Esophagus muscularis mucosa (tissue), 4 donors: ENCODE results near the gene ITIH1. TPM values are rescaled to one million over a fixed set of nuclear protein-coding genes. Genes with fewer than 3 reads are reported as not detected.

Source experiments
- DNase-seq: peaks from one replicate; pipeline ENCODE4 v3.0.0-alpha.2; 2017; ENCODE audit errors: extremely low spot score
- H3K27ac ChIP-seq, 4 donors: fragments of 200-600 bp; sonication (generic); replicated peaks in 1 of 4; 1 replicate in 3 of 4; 2 replicates in 1 of 4; pipeline ENCODE4 v1.5.1; 2016 to 2019; ENCODE audit warnings: mild to moderate bottlenecking in 1 of 4
- H3K27me3 ChIP-seq, 4 donors: fragments of 200-600 bp; sonication (generic); one replicate each; pipeline versions ENCODE4 v1.5.1 to v1.6.0; 2016 to 2019
- H3K36me3 ChIP-seq, 4 donors: fragments of 200-600 bp; sonication (generic); one replicate each; pipeline ENCODE4 v1.5.1; 2016 to 2019
- H3K4me1 ChIP-seq, 4 donors: fragments of 200-600 bp; sonication (generic); one replicate each; pipeline ENCODE4 v1.5.1; 2016 to 2019
- H3K4me3 ChIP-seq, 4 donors: fragments of 200-600 bp; sonication (generic); 1 replicate in 2 of 4; 2 replicates in 2 of 4; pipeline ENCODE4 v1.5.1; 2016 to 2019; ENCODE audit warnings: mild to moderate bottlenecking in 4 of 4, moderate library complexity in 1 of 4
- H3K9me3 ChIP-seq, 4 donors: fragments of 200-600 bp; sonication (generic); 1 replicate in 3 of 4; 2 replicates in 1 of 4; pipeline ENCODE4 v1.5.1; 2016 to 2019
- EP300 ChIP-seq: sonication (generic); formaldehyde crosslinking; IDR thresholded peaks from one replicate; pipeline ENCODE4 v1.6.1; 2017; ENCODE audit warnings: antibody characterized with exemption
- POLR2A ChIP-seq: fragments of 450-650 bp; IDR thresholded peaks from one replicate; pipeline ENCODE4 v1.6.1; 2017; ENCODE audit warnings: antibody characterized with exemption, moderate library complexity, mild to moderate bottlenecking, low read depth
- POLR2AphosphoS5 ChIP-seq, 2 donors: sonication (generic); formaldehyde crosslinking; IDR thresholded peaks; one replicate each; pipeline ENCODE4 v1.6.1; 2017; ENCODE audit warnings: antibody characterized with exemption in 2 of 2
- WGBS: methylation state at CpG from one replicate; pipeline ENCODE4 v1.1.5; 2018; 5-methylcytosine and 5-hydroxymethylcytosine counted together
- intact Hi-C: fragments of 100-400 bp; cut with DNase I; formaldehyde crosslinking; loops from one replicate; pipeline ENCODE4 v1.15.1; 2023
- total RNA-seq, 4 donors: library from RNA; depleted of rRNA; stranded (reverse); fragments of >200 nt; gene quantifications; one replicate each; pipeline versions ENCODE4 v1.1.0 to v1.2.1, GENCODE V29; 2016
- TF ChIP-seq, protein P1 (sequence below), 3 experiments: fragments of 200-600 bp in 2 of 3; fragments of 450-650 bp in 1 of 3; sonication (generic) in 2 of 3; IDR thresholded peaks; one replicate each; pipeline ENCODE4 v1.5.1; 2017 to 2019; ENCODE audit warnings: antibody characterized with exemption in 3 of 3, mild to moderate bottlenecking in 2 of 3, moderate library complexity in 1 of 3

ITIH1 gene
- total RNA-seq, 4 donors from 2014 or later, result not detected

DNA sequence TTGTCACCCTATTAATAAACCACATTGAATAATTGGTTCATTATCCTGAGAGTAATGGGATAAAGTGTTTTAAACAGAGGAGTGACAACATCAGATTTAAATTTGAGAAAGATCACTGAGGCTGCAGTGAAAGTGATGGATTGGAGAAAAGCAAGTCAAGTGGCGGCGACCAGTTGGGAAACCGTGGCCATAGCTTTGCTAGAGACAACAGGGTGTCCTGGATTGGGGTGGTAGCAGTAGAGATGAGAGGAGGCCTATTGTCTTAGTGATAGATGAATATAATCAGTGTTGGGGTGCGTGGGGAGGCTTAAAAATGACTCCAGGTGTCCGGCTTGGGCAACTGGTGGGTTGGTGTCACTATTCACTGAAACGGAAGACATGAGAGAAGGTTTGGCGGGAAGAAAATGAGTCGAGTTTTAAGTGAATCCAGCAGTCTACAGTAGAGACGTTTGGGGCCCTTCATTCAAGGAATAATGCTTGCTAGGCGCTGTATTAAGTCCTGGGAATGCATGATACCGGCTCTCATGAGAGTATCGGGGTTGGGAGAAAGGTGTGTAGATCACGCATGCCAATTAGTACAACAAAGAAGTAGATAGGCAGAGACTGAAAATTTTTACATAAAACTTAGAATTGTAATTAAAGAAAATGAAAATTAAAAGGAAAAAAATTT, 7.5 kb upstream of the ITIH1 start:
- intact Hi-C loops, result loop anchor here (5.0 to 10.0 kb wide), 4 partner anchors 77 to 305 kb away; partner anchors contain the start of gene STIMATE
- Histone ChIP-seq H3K4me1 (peaks cover 13 to 21% (median 19%) of the 10 kb centered on the region in 4 donors), H3K9me3 (no peaks in the 10 kb centered on the region), H3K4me3 (peak overlapping the region; percentile 74 to 95 (median 94)), H3K36me3 (peaks cover 10 to 36% (median 21%) of the 10 kb centered on the region in 4 donors), H3K27ac (peak overlapping the region; percentile 72 to 83 (median 74)), H3K27me3 (no peaks in the 10 kb centered on the region)
- DNase-seq, result no peak
- 19% methylated on average over 13 of the region's 13 CpGs for WGBS
- no peak for TF ChIP-seq POLR2AphosphoS5 (IDR thresholded peaks at IDR 0.05)
- TF ChIP-seq, protein P1, sequence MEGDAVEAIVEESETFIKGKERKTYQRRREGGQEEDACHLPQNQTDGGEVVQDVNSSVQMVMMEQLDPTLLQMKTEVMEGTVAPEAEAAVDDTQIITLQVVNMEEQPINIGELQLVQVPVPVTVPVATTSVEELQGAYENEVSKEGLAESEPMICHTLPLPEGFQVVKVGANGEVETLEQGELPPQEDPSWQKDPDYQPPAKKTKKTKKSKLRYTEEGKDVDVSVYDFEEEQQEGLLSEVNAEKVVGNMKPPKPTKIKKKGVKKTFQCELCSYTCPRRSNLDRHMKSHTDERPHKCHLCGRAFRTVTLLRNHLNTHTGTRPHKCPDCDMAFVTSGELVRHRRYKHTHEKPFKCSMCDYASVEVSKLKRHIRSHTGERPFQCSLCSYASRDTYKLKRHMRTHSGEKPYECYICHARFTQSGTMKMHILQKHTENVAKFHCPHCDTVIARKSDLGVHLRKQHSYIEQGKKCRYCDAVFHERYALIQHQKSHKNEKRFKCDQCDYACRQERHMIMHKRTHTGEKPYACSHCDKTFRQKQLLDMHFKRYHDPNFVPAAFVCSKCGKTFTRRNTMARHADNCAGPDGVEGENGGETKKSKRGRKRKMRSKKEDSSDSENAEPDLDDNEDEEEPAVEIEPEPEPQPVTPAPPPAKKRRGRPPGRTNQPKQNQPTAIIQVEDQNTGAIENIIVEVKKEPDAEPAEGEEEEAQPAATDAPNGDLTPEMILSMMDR (IDR thresholded peaks at IDR 0.05), result no peak
- no peak for TF ChIP-seq POLR2A
- no peak for TF ChIP-seq EP300

DNA sequence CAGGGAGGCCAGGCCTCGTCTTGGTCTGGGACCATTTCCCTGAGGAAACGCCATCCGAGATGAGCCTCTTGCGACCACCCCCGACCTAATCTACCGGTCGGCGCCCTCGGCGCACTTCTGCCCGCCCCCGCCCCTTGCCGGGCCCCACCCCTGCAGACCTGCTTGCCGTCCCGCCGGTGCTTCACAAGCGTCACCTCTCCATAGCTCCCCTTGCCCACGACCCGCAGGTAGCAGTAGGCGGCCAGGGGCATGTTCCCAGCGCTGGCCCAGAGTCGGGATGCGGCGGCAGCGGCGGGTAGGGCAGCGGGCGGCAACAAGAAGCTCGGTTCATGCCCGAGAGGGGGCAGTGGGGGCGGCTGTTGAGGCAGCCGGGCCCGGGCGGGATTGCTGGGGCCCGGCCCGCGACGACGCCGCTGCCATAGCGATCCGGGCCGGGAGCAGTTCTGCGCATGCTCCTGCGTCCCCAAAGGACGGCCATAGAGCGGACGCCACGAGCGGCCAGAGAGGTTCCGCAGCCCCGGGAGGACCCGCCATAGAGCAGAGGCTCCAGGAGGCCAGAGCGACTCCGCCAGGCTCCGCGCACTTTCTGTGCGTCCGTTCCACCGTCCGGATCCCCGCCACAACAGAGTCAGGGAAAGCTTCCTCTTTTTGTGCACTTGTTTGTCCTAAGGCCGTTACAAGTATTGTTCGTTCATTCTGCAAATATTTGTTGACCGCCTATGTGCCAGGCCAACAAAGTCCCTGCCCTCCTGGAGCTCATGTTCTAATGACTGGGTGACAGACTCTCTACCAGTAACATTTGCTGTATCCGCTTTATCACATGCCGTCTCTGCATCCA, 6.7 kb upstream of the ITIH1 start, which contains the start of gene NEK4:
Gene NEK4 (minus strand): TSS at position 445 of the 838 bp plus-strand sequence. CDS start 194 bp downstream, at position 251.
- TF ChIP-seq EP300 (no peak), POLR2A (no peak), POLR2AphosphoS5 (IDR thresholded peaks at IDR 0.05) (peak; percentile 78 to 83)
- TF ChIP-seq, protein P1 (IDR thresholded peaks at IDR 0.05), result peak in 1 of 3 experiments; percentile 4
- peak within 1 kb of the TSS; percentile 74 to 95 (median 94) for H3K4me3 ChIP-seq
- H3K36me3 ChIP-seq, result peaks cover 4 to 28% (median 13%) of the 10 kb centered on the region in 4 donors
- intact Hi-C loops, result loop anchor here (5.0 to 10.0 kb wide), 4 partner anchors 77 to 304 kb away; partner anchors contain the start of gene STIMATE
- peak within 1 kb of the TSS; percentile 72 to 83 (median 74) for H3K27ac ChIP-seq
- peaks cover 13 to 21% (median 19%) of the 10 kb centered on the region in 4 donors for H3K4me1 ChIP-seq
- no peaks in the 10 kb centered on the region for H3K27me3 ChIP-seq
- no peaks in the 10 kb centered on the region for H3K9me3 ChIP-seq
- peak; percentile 95 for DNase-seq
- 0% methylated on average over 18 of the region's 67 CpGs for WGBS

DNA sequence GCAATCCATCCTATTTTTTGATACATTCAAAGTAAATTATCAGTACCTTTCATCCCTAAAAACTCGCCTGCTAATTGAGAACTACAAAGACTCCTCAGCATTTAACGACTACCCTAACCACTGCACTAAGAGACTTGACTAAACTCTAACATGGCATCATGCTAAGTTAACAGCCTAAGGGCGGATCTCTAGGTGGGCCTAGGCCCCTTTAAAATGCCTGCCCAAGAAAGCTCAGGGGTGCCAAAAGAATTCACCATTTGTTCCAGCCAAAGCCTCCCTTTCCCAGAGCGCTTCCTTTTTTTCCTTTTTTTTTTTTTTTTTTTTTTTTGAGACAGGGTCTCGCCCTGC, 6.1 kb upstream of the ITIH1 start:
- no peak for DNase-seq
- Histone ChIP-seq H3K4me3 (peak overlapping the region; percentile 74 to 95 (median 94)), H3K27ac (peak overlapping the region; percentile 72 to 83 (median 74)), H3K4me1 (peaks cover 13 to 21% (median 19%) of the 10 kb centered on the region in 4 donors), H3K36me3 (peaks cover 0 to 22% (median 8%) of the 10 kb centered on the region in 4 donors), H3K9me3 (no peaks in the 10 kb centered on the region), H3K27me3 (no peaks in the 10 kb centered on the region)
- TF ChIP-seq, protein P1 (IDR thresholded peaks at IDR 0.05), result no peak
- TF ChIP-seq POLR2AphosphoS5 (IDR thresholded peaks at IDR 0.05) (no peak), EP300 (no peak), POLR2A (no peak)
- intact Hi-C loops, result loop anchor here (5.0 to 10.0 kb wide), 4 partner anchors 76 to 303 kb away; partner anchors contain the start of gene STIMATE
- WGBS, result 46% methylated on average over 5 of the region's 5 CpGs

DNA sequence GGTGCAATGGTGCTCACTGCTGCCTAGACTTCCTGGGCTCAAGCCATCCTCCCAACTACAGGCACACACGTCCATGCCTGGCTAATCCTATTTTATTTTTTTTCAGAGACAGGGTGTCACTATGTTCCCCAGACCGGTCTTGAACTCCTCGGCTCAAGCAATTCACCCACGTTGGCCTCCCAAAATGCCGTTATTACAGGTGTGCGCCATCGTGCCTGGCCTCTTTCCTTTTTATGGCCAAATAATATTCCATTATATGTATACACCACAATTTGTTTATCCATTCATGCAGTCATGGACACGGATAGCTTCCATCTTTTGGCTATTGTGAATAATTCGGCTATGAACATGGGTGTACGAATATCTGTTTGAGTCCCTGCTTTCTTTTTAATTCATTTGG, 5.7 kb upstream of the ITIH1 start:
- intact Hi-C loops, result loop anchor here (5.0 to 10.0 kb wide), 4 partner anchors 76 to 303 kb away; partner anchors contain the start of gene STIMATE
- Histone ChIP-seq H3K4me1 (peaks cover 13 to 21% (median 19%) of the 10 kb centered on the region in 4 donors), H3K36me3 (peaks cover 0 to 18% (median 8%) of the 10 kb centered on the region in 4 donors), H3K4me3 (peak overlapping the region in 2 of 4 donors; percentile 94), H3K27me3 (no peaks in the 10 kb centered on the region), H3K9me3 (no peaks in the 10 kb centered on the region), H3K27ac (peak overlapping the region in 3 of 4 donors; percentile 72 to 83 (median 72))
- no peak for DNase-seq
- TF ChIP-seq, protein P1 (IDR thresholded peaks at IDR 0.05), result no peak
- TF ChIP-seq POLR2AphosphoS5 (IDR thresholded peaks at IDR 0.05) (no peak), POLR2A (no peak), EP300 (no peak)
- 92% methylated on average over 10 of the region's 10 CpGs for WGBS
